DND-41 (cell line): ENCODE results near the gene SLC25A19.

Source experiments
- ATAC-seq: fragments of 200-7000 bp; cut with Tn5 transposase; 3 replicates; pipeline ENCODE4 v1.9.1; 2021; ENCODE audit warnings: low read depth; ENCODE audit not compliant: insufficient read depth
- DNase-seq: peaks from one replicate; pipeline ENCODE4 v3.0.0-alpha.2; 2020
- H2AFZ ChIP-seq: 2 replicates; pipeline ENCODE4 v1.6.0; 2012; ENCODE audit warnings: low read depth, low read length
- H3K27ac ChIP-seq: 2 replicates; pipeline ENCODE4 v1.5.1; 2012; ENCODE audit warnings: low read length, inconsistent platforms
- H3K27me3 ChIP-seq: fragments of 200-600 bp; sonication (generic); 2 replicates; pipeline ENCODE4 v1.6.0; 2012; ENCODE audit warnings: low read length, mild to moderate bottlenecking, inconsistent platforms; ENCODE audit not compliant: insufficient read depth, poor library complexity
- H3K36me3 ChIP-seq: 2 replicates; pipeline ENCODE4 v1.5.1; 2012; ENCODE audit warnings: low read length, inconsistent platforms; ENCODE audit not compliant: insufficient read depth
- H3K4me1 ChIP-seq: 2 replicates; pipeline ENCODE4 v1.5.1; 2012; ENCODE audit warnings: mild to moderate bottlenecking, low read length; ENCODE audit not compliant: insufficient read depth
- H3K4me2 ChIP-seq: 2 replicates; pipeline ENCODE4 v1.6.0; 2012; ENCODE audit warnings: mild to moderate bottlenecking, moderate library complexity, low read length, inconsistent platforms; ENCODE audit not compliant: insufficient read depth
- H3K4me3 ChIP-seq, 2 experiments: fragments of 200-600 bp in 1 of 2; shearing (Covaris generic) in 1 of 2; 2 replicates each; pipeline ENCODE4 v1.5.1; 2012 to 2016; ENCODE audit warnings: inconsistent platforms in 2 of 2, low read length in 2 of 2, mild to moderate bottlenecking in 2 of 2, low read depth in 1 of 2, moderate library complexity in 1 of 2
- H3K79me2 ChIP-seq: 2 replicates; pipeline ENCODE4 v1.6.0; 2012; ENCODE audit warnings: low read length, inconsistent platforms; ENCODE audit not compliant: insufficient read depth
- H3K9ac ChIP-seq: 2 replicates; pipeline ENCODE4 v1.6.0; 2012; ENCODE audit warnings: low read depth, mild to moderate bottlenecking, inconsistent platforms, low read length, moderate library complexity
- H3K9me3 ChIP-seq: 2 replicates; pipeline ENCODE4 v1.5.1; 2012; ENCODE audit warnings: low read length, moderate library complexity, mild to moderate bottlenecking, inconsistent platforms; ENCODE audit not compliant: insufficient read depth, severe bottlenecking
- H4K20me1 ChIP-seq: 2 replicates; pipeline ENCODE4 v1.6.0; 2012; ENCODE audit warnings: low read length; ENCODE audit not compliant: insufficient read depth
- CTCF ChIP-seq: IDR thresholded peaks from 2 replicates; pipeline ENCODE4 v1.5.1; 2012; ENCODE audit warnings: borderline replicate concordance, low read length, moderate library complexity, mild to moderate bottlenecking; ENCODE audit not compliant: poor library complexity, severe bottlenecking; ENCODE audit errors: extremely low read depth
- EZH2 ChIP-seq: IDR thresholded peaks from 3 replicates; pipeline ENCODE4 v1.6.1; 2012; ENCODE audit warnings: borderline replicate concordance, low read depth, mild to moderate bottlenecking, moderate library complexity, low read length, inconsistent platforms; ENCODE audit not compliant: severe bottlenecking

SLC25A19 gene

GRCh38 chr17:75238020-75238580 lies 51.1 kb downstream of the SLC25A19 start:
- Histone ChIP-seq H4K20me1 (peaks cover 22% of the 10 kb centered on the region), H3K36me3 (peaks cover 91% of the 10 kb centered on the region), H2AFZ (no peak overlapping the region), H3K4me3 (no peak overlapping the region), H3K27me3 (no peaks in the 10 kb centered on the region), H3K9ac (no peak overlapping the region), H3K4me2 (no peak overlapping the region), H3K27ac (no peak overlapping the region), H3K9me3 (no peaks in the 10 kb centered on the region), H3K79me2 (no peaks in the 10 kb centered on the region), H3K4me1 (no peaks in the 10 kb centered on the region)
- DNase-seq (no peak), ATAC-seq (no peak)
- TF ChIP-seq EZH2, result no peak
- TF ChIP-seq CTCF, result no peak

- no peak overlapping the region for H3K4me3 ChIP-seq
- H3K27ac ChIP-seq, result no peak overlapping the region
- H2AFZ ChIP-seq, result no peak overlapping the region
- ATAC-seq (no peak), DNase-seq (no peak)
- H3K9me3 ChIP-seq, result no peaks in the 10 kb centered on the region
- peaks cover 91% of the 10 kb centered on the region for H3K36me3 ChIP-seq
- H3K4me1 ChIP-seq, result no peaks in the 10 kb centered on the region
- TF ChIP-seq EZH2 (no peak), CTCF (no peak)
- no peaks in the 10 kb centered on the region for H3K79me2 ChIP-seq
- no peak overlapping the region for H3K9ac ChIP-seq
- H3K27me3 ChIP-seq, result no peaks in the 10 kb centered on the region
- no peak overlapping the region for H3K4me2 ChIP-seq
- H4K20me1 ChIP-seq, result peaks cover 22% of the 10 kb centered on the region
Observed at GRCh38 chr17:75237100-75238014, 51.9 kb downstream of the SLC25A19 start.

GRCh38 chr17:75232786-75233185 lies 56.4 kb downstream of the SLC25A19 start:
- ATAC-seq (no peak), DNase-seq (no peak)
- H3K4me2 ChIP-seq, result no peak overlapping the region
- H3K9ac ChIP-seq, result no peak overlapping the region
- H3K9me3 ChIP-seq, result no peaks in the 10 kb centered on the region
- no peaks in the 10 kb centered on the region for H3K27me3 ChIP-seq
- no peak overlapping the region for H3K27ac ChIP-seq
- no peaks in the 10 kb centered on the region for H3K79me2 ChIP-seq
- H2AFZ ChIP-seq, result no peak overlapping the region
- no peaks in the 10 kb centered on the region for H3K4me1 ChIP-seq
- no peak overlapping the region for H3K4me3 ChIP-seq
- H4K20me1 ChIP-seq, result peaks cover 8% of the 10 kb centered on the region; the same call in 1 of the 2 replicates
- TF ChIP-seq EZH2 (no peak), CTCF (no peak)
- H3K36me3 ChIP-seq, result peaks cover 91% of the 10 kb centered on the region
